NCI-H1694 (cell line): ENCODE measurements around the gene RRP15.

Experiments
- DNase-seq: peaks from one replicate; lab custom pipeline; 2025; lab: John Stamatoyannopoulos, UW

The RRP15 gene

GRCh38 chr1:218284917-218285635, at the start of gene RRP15:
TSS of gene RRP15 (plus strand) at chr1:218285293. CDS start at chr1:218285317, 24 bp downstream.
- peak; percentile 82 for DNase-seq

- no peak for DNase-seq
Observed at GRCh38 chr1:218242171-218242570, 42.9 kb upstream of the RRP15 start.

GRCh38 chr1:218247339-218247738, 37.8 kb upstream of the RRP15 start:
- DNase-seq: no peak

- DNase-seq: no peak
Observed at GRCh38 chr1:218249338-218250140, 35.6 kb upstream of the RRP15 start.

- no peak for DNase-seq
Observed at GRCh38 chr1:218250492-218250891, 34.6 kb upstream of the RRP15 start.

GRCh38 chr1:218254296-218254946, 30.7 kb upstream of the RRP15 start:
- no peak for DNase-seq

GRCh38 chr1:218255090-218255489, 30.0 kb upstream of the RRP15 start:
- no peak for DNase-seq

- DNase-seq: no peak
Observed at GRCh38 chr1:218257371-218257770, 27.7 kb upstream of the RRP15 start.

- DNase-seq: no peak
Observed at GRCh38 chr1:218257971-218258370, 27.1 kb upstream of the RRP15 start.

- no peak for DNase-seq
Observed at GRCh38 chr1:218259339-218259738, 25.8 kb upstream of the RRP15 start.

- no peak for DNase-seq
Observed at GRCh38 chr1:218259800-218260199, 25.3 kb upstream of the RRP15 start.

- DNase-seq: no peak
Observed at GRCh38 chr1:218262259-218262658, 22.8 kb upstream of the RRP15 start.

GRCh38 chr1:218266356-218266755, 18.7 kb upstream of the RRP15 start:
- no peak for DNase-seq

GRCh38 chr1:218272366-218272765, 12.7 kb upstream of the RRP15 start:
- no peak for DNase-seq

GRCh38 chr1:218273762-218274479, 11.2 kb upstream of the RRP15 start:
- DNase-seq: no peak

- DNase-seq: no peak
Observed at GRCh38 chr1:218274511-218274910, 10.6 kb upstream of the RRP15 start.

- DNase-seq: no peak
Observed at GRCh38 chr1:218275823-218276222, 9.3 kb upstream of the RRP15 start.

- no peak for DNase-seq
Observed at GRCh38 chr1:218281285-218281684, 3.8 kb upstream of the RRP15 start.

- no peak for DNase-seq
Observed at GRCh38 chr1:218284377-218284916, 646 bp upstream of the RRP15 start.

GRCh38 chr1:218292515-218292914, 7.4 kb downstream of the RRP15 start:
- DNase-seq: no peak

- no peak for DNase-seq
Observed at GRCh38 chr1:218294546-218294945, 9.5 kb downstream of the RRP15 start.

- no peak for DNase-seq
Observed at GRCh38 chr1:218296162-218296561, 11.1 kb downstream of the RRP15 start.
